ENCODE results near the gene DUSP16.
A peak's percentile ranks its signal among the peaks of the same experiment; 100 is the strongest.
"Not testable (repeated sequence)": the region's sequence is repeated elsewhere in the genome, so short reads cannot be mapped to it uniquely, and the experiment has no call there.

Gene DUSP16

GRCh38 chr12:12585115-12585863 is 22.6 kb upstream of the DUSP16 start:
- FAIRE-seq (no peak), DNase-seq (ENCODE audit: extremely low spot score, insufficient read length, low read depth) (no peak)

GRCh38 chr12:12583510-12584178 is 21.0 kb upstream of the DUSP16 start:
- FAIRE-seq: peak; percentile 47
- DNase-seq (ENCODE audit: extremely low spot score, insufficient read length, low read depth): no peak

DNA sequence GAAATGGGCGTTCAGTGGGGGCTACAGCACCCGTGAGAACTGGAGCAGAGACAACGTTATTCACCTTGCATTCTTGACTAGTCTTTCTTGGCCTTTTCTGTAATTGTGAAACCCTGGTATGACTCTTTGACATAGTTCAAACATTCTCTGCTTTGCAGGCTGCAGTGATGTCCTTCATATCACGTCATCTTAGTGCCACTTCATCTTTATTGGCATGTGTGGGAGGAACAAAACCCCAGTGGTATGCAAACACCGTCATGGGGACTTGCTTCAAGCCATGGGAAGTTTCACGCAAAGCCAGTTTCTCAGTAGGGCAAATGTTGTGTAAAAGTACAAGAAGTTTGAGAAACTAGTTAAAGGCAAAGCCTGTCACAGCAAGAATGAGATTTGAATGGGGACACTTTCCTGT is 20.2 kb upstream of the DUSP16 start:
- FAIRE-seq (peak; percentile 97), DNase-seq (ENCODE audit: extremely low spot score, insufficient read length, low read depth) (no peak)

DNA sequence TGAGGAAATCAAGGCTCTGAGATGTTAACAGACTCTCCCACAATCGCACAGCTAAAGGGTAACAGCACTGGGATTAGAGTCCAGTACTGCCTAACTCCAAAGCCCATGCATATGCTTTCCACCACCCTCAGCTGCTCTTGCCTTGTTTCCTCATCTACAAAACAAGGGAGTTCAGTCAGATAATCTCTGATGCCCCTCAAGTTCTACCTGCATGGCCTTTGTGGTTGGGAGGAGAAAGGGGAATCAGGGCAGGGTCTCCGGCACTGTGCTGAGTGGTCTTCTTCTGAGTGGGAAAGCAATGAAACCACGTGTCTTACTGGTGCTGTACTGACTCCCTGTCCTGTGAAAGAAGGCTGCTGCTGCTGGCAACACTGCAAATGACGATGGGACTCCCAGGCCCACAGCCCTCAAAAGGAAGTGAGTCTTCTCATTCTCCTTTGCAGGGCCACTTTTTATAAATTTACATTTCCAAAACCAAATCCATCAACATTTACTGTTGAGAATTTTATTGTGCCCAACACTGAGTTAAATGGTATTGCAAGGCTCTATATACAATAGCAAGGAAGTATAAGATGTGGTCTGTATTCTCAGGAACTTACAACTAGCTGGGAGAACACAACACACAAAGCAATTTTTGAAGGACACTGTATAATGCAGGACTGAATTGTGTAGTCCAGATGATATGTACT is 19.7 kb upstream of the DUSP16 start:
- DNase-seq (ENCODE audit: extremely low spot score, insufficient read length, low read depth): no peak
- no peak for FAIRE-seq

GRCh38 chr12:12580716-12581115 is 18.1 kb upstream of the DUSP16 start:
- not testable (repeated sequence) for DNase-seq (ENCODE audit: extremely low spot score, insufficient read length, low read depth); FAIRE-seq

DNA sequence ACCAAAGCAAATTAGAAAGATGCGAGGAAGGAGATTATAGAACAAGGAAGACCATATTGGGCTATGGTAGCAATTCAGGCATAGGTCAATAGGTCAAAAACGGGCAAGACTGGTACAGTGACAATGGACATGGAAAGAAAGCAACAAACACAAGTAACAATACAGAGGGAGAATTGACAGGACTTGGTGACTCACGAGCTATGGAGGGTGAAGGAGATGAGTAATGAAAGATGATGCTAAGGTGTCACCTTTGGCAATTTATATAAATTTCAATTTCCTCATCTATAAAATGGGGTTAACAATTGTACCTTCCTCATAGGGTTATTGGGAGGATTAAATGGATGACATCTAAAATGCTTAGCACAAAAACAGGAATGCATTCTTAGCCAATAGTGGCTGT is 15.1 kb upstream of the DUSP16 start:
- FAIRE-seq (no peak), DNase-seq (ENCODE audit: extremely low spot score, insufficient read length, low read depth) (no peak)

DNA sequence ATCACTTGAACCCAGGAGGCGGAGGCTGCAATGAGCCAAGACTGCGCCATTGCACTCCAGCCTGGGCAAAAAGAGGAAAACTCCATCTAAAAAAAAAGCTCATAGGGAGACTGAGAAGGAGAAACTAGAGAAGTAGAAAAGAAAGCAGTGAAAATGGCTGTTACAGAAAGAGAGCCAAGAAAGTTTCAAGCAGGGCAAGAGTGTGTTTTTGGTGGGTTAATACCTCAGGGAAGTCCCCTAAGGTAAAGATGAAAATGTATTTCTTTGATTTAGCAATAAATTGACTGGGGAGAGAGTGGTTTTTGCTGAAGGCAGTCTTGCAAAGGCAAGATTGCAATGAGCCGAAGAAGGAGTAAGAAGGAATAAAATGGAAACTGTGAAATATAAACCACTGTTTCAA is 10.0 kb upstream of the DUSP16 start:
- DNase-seq (ENCODE audit: extremely low spot score, insufficient read length, low read depth) (no peak), FAIRE-seq (peak; percentile 56)

- not testable (repeated sequence) for FAIRE-seq; DNase-seq (ENCODE audit: extremely low spot score, insufficient read length, low read depth)
Measured at GRCh38 chr12:12565971-12566370, 3.3 kb upstream of the DUSP16 start.

GRCh38 chr12:12564911-12565310 is 2.2 kb upstream of the DUSP16 start:
- FAIRE-seq: no peak
- no peak for DNase-seq (ENCODE audit: extremely low spot score, insufficient read length, low read depth)

- FAIRE-seq: no peak
- no peak for DNase-seq (ENCODE audit: extremely low spot score, insufficient read length, low read depth)
Measured at GRCh38 chr12:12563290-12563928, 746 bp upstream of the DUSP16 start.

GRCh38 chr12:12562016-12562483 is 613 bp downstream of the DUSP16 start:
- FAIRE-seq (no peak), DNase-seq (ENCODE audit: extremely low spot score, insufficient read length, low read depth) (no peak)

DNA sequence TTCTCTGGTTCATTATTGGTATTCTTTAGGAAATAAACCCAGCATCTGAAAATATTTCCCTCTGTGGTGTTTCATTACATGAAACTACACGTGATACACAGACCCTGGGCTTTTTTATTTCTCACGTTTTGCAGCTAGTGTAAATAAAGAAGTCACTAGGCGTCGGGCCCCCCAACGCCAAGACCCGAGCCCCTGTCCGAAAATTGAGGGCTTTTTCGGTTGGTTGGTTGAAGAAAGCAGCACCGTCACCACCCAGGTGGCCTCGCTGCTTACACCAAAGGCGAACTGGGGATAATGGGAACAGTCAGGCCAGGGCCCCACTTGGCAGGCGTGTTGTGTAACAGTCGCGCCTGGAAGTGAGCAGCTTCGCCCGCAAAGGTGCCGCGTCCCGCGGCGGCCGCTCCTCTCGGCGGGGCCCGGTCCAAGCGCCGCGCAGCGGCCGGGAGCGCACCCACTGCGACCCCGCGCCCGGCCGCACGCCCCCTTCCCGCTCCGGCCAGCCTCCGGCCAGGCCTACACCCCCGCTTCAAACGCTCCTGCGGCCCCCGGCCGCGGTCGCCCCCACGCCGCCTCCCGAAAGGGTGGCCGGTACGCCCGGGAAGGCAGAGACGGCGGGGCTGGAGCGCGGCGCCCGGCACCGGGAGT is 1.2 kb downstream of the DUSP16 start:
- FAIRE-seq: peak; percentile 36
- DNase-seq (ENCODE audit: extremely low spot score, insufficient read length, low read depth): no peak

- FAIRE-seq (peak; percentile 93), DNase-seq (ENCODE audit: extremely low spot score, insufficient read length, low read depth) (no peak)
Measured at GRCh38 chr12:12560587-12561370, 1.9 kb downstream of the DUSP16 start.

DNA sequence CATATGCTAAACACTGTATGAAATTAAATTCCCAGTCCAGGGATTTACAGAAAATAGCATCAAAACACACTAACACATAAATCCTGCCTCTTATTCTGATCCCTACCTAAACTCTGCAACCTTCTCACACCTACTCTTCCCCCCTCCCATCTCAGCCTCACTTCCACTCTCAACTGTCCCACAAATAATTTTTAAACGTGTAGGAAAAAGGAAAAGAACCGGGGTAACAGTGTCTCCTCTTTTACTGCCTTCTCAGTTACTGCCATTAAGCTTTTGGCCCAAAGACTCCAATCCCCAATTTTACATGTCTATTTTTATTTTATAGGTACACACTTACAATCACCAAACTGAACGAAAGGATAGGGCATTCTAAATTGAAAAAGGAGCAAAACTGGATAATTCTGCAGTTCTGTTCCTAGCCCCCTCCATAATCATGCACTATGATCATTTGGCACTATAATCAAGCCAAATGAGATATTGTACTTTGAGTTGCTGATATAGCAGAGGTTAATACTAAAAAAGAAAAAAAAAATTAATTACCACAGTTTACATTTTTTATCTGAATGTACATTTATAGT is 2.9 kb downstream of the DUSP16 start:
- FAIRE-seq (peak; percentile 51), DNase-seq (ENCODE audit: extremely low spot score, insufficient read length, low read depth) (no peak)

DNA sequence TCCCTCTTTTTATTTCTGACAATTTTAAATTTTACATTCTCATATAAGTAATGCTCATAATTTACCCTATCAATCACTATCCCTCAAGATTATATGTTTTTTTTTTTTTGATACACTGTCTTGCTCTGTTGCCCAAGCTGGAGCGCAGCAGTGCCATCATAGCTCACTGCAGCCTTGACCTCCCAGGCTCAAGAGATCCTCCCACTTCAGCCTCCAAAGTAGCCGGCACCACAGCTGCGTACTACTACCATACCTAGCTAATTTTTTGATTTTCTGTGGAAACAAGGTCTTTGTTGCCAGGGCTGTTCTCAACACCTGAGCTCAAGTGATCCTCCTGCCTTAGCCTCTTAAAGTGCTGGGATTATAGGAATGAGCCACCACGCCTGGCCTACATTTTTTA is 4.4 kb downstream of the DUSP16 start:
- FAIRE-seq: peak; percentile 9
- no peak for DNase-seq (ENCODE audit: extremely low spot score, insufficient read length, low read depth)

DNA sequence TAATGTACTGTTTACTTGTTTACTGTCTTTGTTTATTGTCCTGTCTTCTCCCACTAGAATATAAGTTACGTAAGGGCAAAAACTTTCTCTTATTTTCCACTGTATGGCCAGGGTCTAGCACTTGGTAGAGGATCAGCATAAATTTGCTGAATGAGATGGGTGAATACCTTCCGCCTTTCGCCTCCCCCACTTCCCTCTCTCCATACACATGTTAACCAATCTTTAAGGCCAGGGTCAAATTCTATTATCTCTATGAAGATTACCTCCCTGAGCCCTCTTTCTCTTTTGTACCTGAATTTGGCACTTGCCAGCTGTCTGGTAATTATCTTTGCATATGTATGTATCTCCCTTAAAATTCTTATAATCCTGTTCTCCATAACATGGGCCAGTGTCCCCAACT is 4.9 kb downstream of the DUSP16 start:
- no peak for FAIRE-seq

GRCh38 chr12:12555656-12556055 is 7.0 kb downstream of the DUSP16 start:
- DNase-seq (ENCODE audit: extremely low spot score, insufficient read length, low read depth): no peak
- no peak for FAIRE-seq

More for the DNA sequence above, 4.9 kb downstream of the DUSP16 start:
- no peak for DNase-seq (ENCODE audit: extremely low spot score, insufficient read length, low read depth)

DNA sequence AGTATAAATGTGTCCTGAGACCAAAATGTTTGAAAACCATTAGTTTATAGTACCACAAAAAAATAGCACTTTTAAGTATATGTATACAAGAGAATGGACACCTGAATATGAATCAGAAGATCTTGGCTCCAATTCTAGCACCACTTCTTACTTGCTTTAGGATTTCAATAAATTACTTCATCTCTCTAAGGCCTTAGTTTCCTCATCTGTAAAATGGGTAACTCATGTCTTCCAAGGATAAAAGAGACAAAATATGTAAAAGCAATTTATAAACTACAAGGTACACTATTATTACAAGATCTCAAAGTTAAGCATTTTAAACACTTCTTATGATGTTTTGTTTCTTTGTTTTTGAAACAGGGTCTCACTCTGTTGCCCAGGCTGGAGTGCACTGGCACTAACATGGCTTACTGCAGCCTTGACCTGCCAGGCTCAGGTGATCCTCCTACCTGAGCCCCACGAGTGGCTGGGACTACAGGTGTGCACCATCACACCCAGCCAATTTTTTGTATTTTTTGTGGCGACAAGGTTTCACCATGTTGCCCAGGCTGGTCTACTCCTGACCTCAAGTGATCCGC is 9.4 kb downstream of the DUSP16 start:
- DNase-seq (ENCODE audit: extremely low spot score, insufficient read length, low read depth) (no peak), FAIRE-seq (no peak)

- FAIRE-seq (peak; percentile 59), DNase-seq (ENCODE audit: extremely low spot score, insufficient read length, low read depth) (no peak)
Measured at GRCh38 chr12:12551115-12551514, 11.5 kb downstream of the DUSP16 start.
